Measurements from ENCODE around the gene CRYAA. TPM values are rescaled to one million over a fixed set of nuclear protein-coding genes. Genes with fewer than 3 reads are reported as not detected.

CRYAA gene
- total and polyA plus RNA-seq, 7 donors = not detected

GRCh38 chr21:43196826-43197225 lies 28.0 kb downstream of the CRYAA start:
- Histone ChIP-seq H3K4me1 (peaks cover 0 to 3% (median 0%) of the 10 kb centered on the region in 4 donors), H3K27me3 (peaks cover 0 to 15% (median 8%) of the 10 kb centered on the region in 3 donors), H3K9me3 (peaks cover 0 to 17% (median 2%) of the 10 kb centered on the region in 4 donors), H3K27ac (no peak overlapping the region), H3K36me3 (no peaks in the 10 kb centered on the region), H3K4me3 (no peak overlapping the region)
- 19 to 63% methylated on average over 6 of the region's 6 CpGs for WGBS, 2 donors
- TF ChIP-seq POLR2AphosphoS5 (IDR thresholded peaks at IDR 0.05) = no peak
- TF ChIP-seq POLR2A (IDR thresholded peaks at IDR 0.05) = no peak
- TF ChIP-seq EP300 (IDR thresholded peaks at IDR 0.05) = no peak
- TF ChIP-seq CTCF (IDR thresholded peaks at IDR 0.05) = no peak
- peak; percentile 35 for DNase-seq
- intact Hi-C loops (cut with DNase I) = no loop called here

DNA sequence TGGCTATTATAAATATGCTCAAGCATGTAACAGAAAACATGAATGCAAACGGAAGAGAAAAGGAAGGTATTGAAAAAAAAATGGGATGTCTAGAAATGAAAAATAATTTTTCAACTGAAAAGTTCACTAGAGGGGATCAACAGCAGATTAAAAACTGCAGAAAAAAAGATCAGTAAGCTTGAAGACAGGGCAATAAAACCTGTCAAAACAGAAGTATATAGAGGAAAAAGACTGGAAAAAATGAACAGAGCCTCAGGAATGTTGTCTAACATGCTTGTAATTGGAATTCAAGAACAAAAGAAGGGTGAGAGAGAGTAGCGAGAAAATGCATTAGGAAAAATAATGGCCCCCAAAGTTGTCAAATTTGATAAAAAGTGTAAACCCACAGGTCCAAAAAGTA lies 29.6 kb downstream of the CRYAA start:
- no peak for TF ChIP-seq POLR2AphosphoS5 (IDR thresholded peaks at IDR 0.05)
- no peak for TF ChIP-seq CTCF (IDR thresholded peaks at IDR 0.05)
- no peak for TF ChIP-seq EP300 (IDR thresholded peaks at IDR 0.05)
- no peak for TF ChIP-seq POLR2A (IDR thresholded peaks at IDR 0.05)
- Histone ChIP-seq H3K27me3 (peaks cover 0 to 15% (median 8%) of the 10 kb centered on the region in 3 donors), H3K27ac (no peak overlapping the region), H3K4me1 (peaks cover 0 to 3% (median 0%) of the 10 kb centered on the region in 4 donors), H3K36me3 (no peaks in the 10 kb centered on the region), H3K9me3 (peaks cover 0 to 20% (median 4%) of the 10 kb centered on the region in 4 donors), H3K4me3 (no peak overlapping the region)
- intact Hi-C loops (cut with DNase I) = no loop called here
- WGBS, 2 donors = 89 to 93% methylated on average over 2 of the region's 2 CpGs
- no peak for DNase-seq

DNA sequence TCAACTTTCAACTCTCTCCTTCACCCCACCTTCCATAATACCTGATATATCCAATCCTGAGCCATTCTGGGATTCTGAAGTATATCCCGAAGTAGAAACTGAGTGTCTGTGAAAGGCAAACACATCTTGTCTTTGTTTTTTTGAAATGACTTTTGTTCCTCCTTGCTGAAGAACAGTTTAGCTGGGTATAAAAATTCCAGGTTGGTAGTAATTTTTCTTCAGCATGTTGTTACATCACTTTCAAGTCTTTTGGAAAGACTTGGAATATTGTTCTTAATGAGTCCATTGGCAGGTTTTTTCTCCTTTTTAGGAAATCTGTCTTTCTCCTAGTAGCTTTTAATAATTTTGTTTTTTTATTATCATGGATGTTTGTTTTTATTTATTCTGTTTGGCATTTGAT lies 32.7 kb downstream of the CRYAA start:
- DNase-seq = no peak
- Histone ChIP-seq H3K9me3 (peaks cover 0 to 20% (median 4%) of the 10 kb centered on the region in 4 donors), H3K4me1 (peaks cover 0 to 3% (median 0%) of the 10 kb centered on the region in 4 donors), H3K36me3 (no peaks in the 10 kb centered on the region), H3K27ac (no peak overlapping the region), H3K27me3 (no peaks in the 10 kb centered on the region), H3K4me3 (no peak overlapping the region)
- 84 to 86% methylated on average over 1 of the region's 1 CpG for WGBS, 2 donors
- intact Hi-C loops (cut with DNase I) = no loop called here
- TF ChIP-seq POLR2A (IDR thresholded peaks at IDR 0.05) (no peak), POLR2AphosphoS5 (IDR thresholded peaks at IDR 0.05) (no peak), CTCF (IDR thresholded peaks at IDR 0.05) (no peak), EP300 (IDR thresholded peaks at IDR 0.05) (no peak)

DNA sequence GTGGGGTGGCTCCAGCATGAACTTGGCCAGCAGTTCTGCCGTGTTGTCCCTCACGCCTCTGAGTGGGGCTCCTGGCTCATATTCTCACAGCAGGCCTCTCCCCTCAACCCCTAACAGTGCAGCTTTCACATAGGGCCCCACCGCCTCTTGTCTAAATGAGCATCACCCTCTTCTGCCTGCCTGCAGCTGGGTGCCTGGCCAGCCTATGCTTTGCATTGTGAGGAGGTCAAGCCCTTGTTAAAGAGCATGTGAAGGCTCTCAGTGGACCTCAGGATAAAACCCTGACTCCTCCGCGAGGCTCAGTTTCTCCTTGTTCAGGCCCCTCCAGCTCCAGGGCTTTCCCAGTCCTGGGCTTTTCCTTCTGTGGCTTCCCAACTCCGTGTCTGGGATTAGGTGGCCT lies 34.8 kb downstream of the CRYAA start:
- intact Hi-C loops (cut with DNase I) = no loop called here
- Histone ChIP-seq H3K4me3 (no peak overlapping the region), H3K9me3 (peaks cover 0 to 18% (median 4%) of the 10 kb centered on the region in 4 donors), H3K27ac (no peak overlapping the region), H3K36me3 (no peaks in the 10 kb centered on the region), H3K27me3 (peaks cover 0 to 9% (median 0%) of the 10 kb centered on the region in 3 donors), H3K4me1 (no peaks in the 10 kb centered on the region)
- peak; percentile 35 for DNase-seq
- 78 to 84% methylated on average over 6 of the region's 6 CpGs for WGBS, 2 donors
- TF ChIP-seq POLR2AphosphoS5 (IDR thresholded peaks at IDR 0.05) = no peak
- TF ChIP-seq CTCF (IDR thresholded peaks at IDR 0.05) = no peak
- no peak for TF ChIP-seq EP300 (IDR thresholded peaks at IDR 0.05)
- TF ChIP-seq POLR2A (IDR thresholded peaks at IDR 0.05) = no peak

DNA sequence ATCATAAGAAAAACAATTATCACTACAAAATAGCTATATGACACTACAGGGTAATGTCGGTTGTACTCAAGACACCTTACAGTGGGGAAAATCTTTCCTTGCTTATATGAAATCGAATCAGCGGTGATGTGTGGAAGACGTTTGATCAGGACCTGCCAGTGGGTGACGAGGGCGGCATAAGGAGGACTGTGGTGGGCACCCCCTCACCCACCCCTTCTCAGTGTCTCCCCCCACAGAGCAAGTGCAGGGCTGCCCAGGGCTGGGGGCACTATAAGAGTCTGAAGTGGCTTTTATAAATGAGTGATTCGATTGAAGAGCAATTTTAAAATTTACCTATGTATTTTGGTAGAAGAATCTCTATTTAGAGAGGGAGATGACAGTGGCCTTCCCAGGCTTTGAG lies 35.8 kb downstream of the CRYAA start:
- H3K4me1 ChIP-seq = no peaks in the 10 kb centered on the region
- 94 to 96% methylated on average over 7 of the region's 7 CpGs for WGBS, 2 donors
- H3K9me3 ChIP-seq = peaks cover 0 to 17% (median 4%) of the 10 kb centered on the region in 4 donors
- H3K36me3 ChIP-seq = no peaks in the 10 kb centered on the region
- peak; percentile 41 for DNase-seq
- intact Hi-C loops (cut with DNase I) = no loop called here
- no peak overlapping the region for H3K4me3 ChIP-seq
- H3K27me3 ChIP-seq = peaks cover 0 to 13% (median 4%) of the 10 kb centered on the region in 3 donors
- TF ChIP-seq POLR2AphosphoS5 (IDR thresholded peaks at IDR 0.05) (no peak), POLR2A (IDR thresholded peaks at IDR 0.05) (no peak), EP300 (IDR thresholded peaks at IDR 0.05) (no peak), CTCF (IDR thresholded peaks at IDR 0.05) (no peak)
- no peak overlapping the region for H3K27ac ChIP-seq

Measured in sigmoid colon (tissue), 7 donors.